PFSK-1 (cell line): ENCODE measurements around the gene HES2.

ENCODE experiments used
- FOXP2 ChIP-seq: optimal IDR thresholded peaks from 2 replicates; pipeline ENCODE3; 2011; ENCODE audit warnings: borderline replicate concordance, control low read depth, inconsistent platforms; ENCODE audit not compliant: insufficient read depth; ENCODE audit errors: extremely low read length, extremely low read depth
- POLR2AphosphoS5 ChIP-seq: IDR thresholded peaks from 2 replicates; pipeline ENCODE4 v1.6.1; 2012; ENCODE audit warnings: low read depth, mild to moderate bottlenecking, control low read depth, low read length, moderate library complexity
- SIN3A ChIP-seq: IDR thresholded peaks from 2 replicates; pipeline ENCODE4 v1.6.1; 2012; ENCODE audit warnings: mild to moderate bottlenecking, low read length, moderate library complexity, borderline replicate concordance; ENCODE audit not compliant: insufficient read depth
- TAF1 ChIP-seq: IDR thresholded peaks from 2 replicates; pipeline ENCODE4 v1.6.1; 2012; ENCODE audit warnings: low read length, control low read depth, borderline replicate concordance; ENCODE audit not compliant: insufficient read depth
- TF ChIP-seq, protein P1 (sequence below), 2 experiments: IDR thresholded peaks; 2 replicates each; pipeline versions ENCODE4 v1.6.1 to v1.8.0; 2011 to 2012; ENCODE audit warnings: low read depth in 2 of 2, low read length in 2 of 2, control low read depth in 1 of 2, inconsistent platforms in 1 of 2, mild to moderate bottlenecking in 1 of 2, moderate library complexity in 1 of 2; ENCODE audit not compliant: insufficient read depth in 1 of 2

Gene HES2

GRCh38 chr1:6399294-6399693 is 20.4 kb downstream of the HES2 start:
- TF ChIP-seq TAF1 (no peak), FOXP2 (no peak), POLR2AphosphoS5 (no peak), SIN3A (no peak)
- TF ChIP-seq, protein P1, sequence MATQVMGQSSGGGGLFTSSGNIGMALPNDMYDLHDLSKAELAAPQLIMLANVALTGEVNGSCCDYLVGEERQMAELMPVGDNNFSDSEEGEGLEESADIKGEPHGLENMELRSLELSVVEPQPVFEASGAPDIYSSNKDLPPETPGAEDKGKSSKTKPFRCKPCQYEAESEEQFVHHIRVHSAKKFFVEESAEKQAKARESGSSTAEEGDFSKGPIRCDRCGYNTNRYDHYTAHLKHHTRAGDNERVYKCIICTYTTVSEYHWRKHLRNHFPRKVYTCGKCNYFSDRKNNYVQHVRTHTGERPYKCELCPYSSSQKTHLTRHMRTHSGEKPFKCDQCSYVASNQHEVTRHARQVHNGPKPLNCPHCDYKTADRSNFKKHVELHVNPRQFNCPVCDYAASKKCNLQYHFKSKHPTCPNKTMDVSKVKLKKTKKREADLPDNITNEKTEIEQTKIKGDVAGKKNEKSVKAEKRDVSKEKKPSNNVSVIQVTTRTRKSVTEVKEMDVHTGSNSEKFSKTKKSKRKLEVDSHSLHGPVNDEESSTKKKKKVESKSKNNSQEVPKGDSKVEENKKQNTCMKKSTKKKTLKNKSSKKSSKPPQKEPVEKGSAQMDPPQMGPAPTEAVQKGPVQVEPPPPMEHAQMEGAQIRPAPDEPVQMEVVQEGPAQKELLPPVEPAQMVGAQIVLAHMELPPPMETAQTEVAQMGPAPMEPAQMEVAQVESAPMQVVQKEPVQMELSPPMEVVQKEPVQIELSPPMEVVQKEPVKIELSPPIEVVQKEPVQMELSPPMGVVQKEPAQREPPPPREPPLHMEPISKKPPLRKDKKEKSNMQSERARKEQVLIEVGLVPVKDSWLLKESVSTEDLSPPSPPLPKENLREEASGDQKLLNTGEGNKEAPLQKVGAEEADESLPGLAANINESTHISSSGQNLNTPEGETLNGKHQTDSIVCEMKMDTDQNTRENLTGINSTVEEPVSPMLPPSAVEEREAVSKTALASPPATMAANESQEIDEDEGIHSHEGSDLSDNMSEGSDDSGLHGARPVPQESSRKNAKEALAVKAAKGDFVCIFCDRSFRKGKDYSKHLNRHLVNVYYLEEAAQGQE (IDR thresholded peaks at IDR 0.05; ENCODE audit: insufficient read depth in 1 of 2, low read depth in 2 of 2, low read length in 2 of 2): no peak

GRCh38 chr1:6397844-6398441 is 21.8 kb downstream of the HES2 start:
- TF ChIP-seq TAF1 (no peak), SIN3A (no peak), POLR2AphosphoS5 (no peak), FOXP2 (no peak)
- TF ChIP-seq, protein P1 (IDR thresholded peaks at IDR 0.05; ENCODE audit: insufficient read depth in 1 of 2, low read depth in 2 of 2, low read length in 2 of 2): no peak

DNA sequence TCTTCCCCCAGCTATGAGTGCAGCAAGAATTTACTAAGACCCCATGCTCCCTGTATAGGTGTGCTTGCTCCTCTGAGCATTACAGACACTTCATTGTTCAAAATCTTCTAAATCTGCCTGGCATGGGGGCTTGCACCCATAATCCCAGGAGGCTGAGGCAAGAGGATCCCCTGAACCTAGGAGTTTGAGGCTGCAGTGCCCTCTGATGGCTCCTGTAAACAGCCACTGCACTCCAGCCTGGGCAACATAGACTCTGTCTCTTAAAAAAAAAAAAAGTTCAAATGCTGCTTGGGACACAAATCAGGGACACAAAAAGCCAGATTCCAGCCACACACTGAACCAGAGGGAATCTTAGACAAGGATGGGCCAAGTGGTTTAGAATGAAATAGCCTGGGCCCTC is 22.7 kb downstream of the HES2 start:
- TF ChIP-seq TAF1 (no peak), POLR2AphosphoS5 (no peak), FOXP2 (no peak), SIN3A (no peak)
- TF ChIP-seq, protein P1 (IDR thresholded peaks at IDR 0.05; ENCODE audit: insufficient read depth in 1 of 2, low read depth in 2 of 2, low read length in 2 of 2): no peak

GRCh38 chr1:6393400-6394187 is 26.1 kb downstream of the HES2 start, which contains the start of gene ACOT7:
ACOT7 (minus strand) TSS chr1:6393767; CDS start chr1:6393399, 368 bp downstream.
- no peak; the same call in 1 of the 2 replicates for TF ChIP-seq SIN3A
- peak; percentile 63; the same call in 1 of the 2 replicates for TF ChIP-seq POLR2AphosphoS5
- TF ChIP-seq FOXP2: peak; percentile 56
- TF ChIP-seq, protein P1 (IDR thresholded peaks at IDR 0.05; ENCODE audit: insufficient read depth in 1 of 2, low read depth in 2 of 2, low read length in 2 of 2): no peak
- TF ChIP-seq TAF1: peak; percentile 66; the same call in 1 of the 2 replicates
